ENCODE results near the gene CCL19.

DNA sequence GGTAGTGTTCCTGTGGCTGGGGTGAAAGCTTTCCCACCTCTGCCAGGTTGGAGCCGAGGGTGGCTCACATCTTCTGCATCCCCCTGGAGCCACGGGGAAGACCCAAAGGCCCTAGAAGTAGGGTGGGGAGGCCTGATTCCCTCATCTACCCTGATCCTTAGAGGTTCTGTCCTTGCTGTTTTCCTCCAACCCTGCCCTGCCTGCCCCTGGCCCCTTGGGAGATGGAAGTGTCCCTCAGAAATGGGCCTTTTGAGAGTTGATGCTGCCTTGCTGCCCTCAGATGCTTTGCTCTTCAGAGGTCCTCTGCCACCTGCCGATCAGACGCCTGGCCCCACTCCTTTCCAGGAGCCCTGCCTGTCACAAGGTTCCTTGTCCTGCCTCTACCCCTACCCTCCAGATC, 6.3 kb downstream of the CCL19 start:
- TF ChIP-seq, protein P1, sequence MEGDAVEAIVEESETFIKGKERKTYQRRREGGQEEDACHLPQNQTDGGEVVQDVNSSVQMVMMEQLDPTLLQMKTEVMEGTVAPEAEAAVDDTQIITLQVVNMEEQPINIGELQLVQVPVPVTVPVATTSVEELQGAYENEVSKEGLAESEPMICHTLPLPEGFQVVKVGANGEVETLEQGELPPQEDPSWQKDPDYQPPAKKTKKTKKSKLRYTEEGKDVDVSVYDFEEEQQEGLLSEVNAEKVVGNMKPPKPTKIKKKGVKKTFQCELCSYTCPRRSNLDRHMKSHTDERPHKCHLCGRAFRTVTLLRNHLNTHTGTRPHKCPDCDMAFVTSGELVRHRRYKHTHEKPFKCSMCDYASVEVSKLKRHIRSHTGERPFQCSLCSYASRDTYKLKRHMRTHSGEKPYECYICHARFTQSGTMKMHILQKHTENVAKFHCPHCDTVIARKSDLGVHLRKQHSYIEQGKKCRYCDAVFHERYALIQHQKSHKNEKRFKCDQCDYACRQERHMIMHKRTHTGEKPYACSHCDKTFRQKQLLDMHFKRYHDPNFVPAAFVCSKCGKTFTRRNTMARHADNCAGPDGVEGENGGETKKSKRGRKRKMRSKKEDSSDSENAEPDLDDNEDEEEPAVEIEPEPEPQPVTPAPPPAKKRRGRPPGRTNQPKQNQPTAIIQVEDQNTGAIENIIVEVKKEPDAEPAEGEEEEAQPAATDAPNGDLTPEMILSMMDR (IDR thresholded peaks at IDR 0.05), result no peak
- TF ChIP-seq POLR2A (IDR thresholded peaks at IDR 0.05), result no peak

Measured in thyroid gland (tissue), 4 donors.